Measurements from ENCODE around the gene NXNL1. TPM values are rescaled to one million over a fixed set of nuclear protein-coding genes. Genes with fewer than 3 reads are reported as not detected.

Gene NXNL1
- total RNA-seq, 1 donor from 2014 or later: not detected

DNA sequence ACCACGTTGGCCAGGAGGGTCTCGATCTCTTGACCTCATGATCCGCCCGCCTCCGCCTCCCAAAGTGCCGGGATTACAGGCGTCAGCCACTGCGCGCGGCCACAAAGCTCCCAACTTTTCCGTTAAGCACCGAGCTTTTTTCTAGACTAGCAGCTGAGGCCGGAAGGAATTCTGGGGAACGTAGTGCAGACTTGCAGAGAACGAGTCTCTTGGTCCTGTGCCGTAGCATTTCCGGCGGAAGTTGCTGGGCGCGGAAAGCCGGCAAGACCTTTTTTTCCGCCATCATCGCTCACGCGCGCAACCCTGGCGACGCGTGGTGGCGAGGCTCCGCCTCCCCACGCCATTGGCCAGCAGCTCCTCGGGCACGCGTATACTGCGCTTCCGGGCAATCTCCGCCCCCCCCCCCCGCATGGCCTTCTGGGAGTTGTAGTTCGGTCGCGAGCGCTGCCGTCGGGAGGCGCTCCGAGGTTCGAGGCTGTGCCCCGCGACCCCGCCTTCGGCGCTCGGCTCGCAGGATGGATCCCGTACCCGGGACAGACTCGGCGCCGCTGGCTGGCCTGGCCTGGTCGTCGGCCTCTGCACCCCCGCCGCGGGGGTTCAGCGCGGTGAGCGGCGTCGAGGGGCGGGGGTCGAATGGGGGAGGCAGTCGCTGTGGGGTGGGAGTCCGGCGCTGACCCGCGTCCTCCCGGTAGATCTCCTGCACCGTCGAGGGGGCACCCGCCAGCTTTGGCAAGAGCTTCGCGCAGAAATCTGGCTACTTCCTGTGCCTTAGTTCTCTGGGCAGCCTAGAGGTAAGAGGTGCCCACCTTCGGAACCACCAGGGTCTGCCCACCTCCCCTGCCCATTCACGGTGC, 40.9 kb downstream of the NXNL1 start, which contains the start of gene MVB12A:
TSS of gene MVB12A (plus strand) at position 427 of the 854 bp plus-strand sequence. CDS start at position 516, 89 bp downstream.
- peak; percentile 99 for DNase-seq (ENCODE audit: low read depth in 2 of 2)

- no peak for DNase-seq (ENCODE audit: low read depth in 2 of 2)
Observed at GRCh38 chr19:17419154-17419620, 41.5 kb downstream of the NXNL1 start.

DNA sequence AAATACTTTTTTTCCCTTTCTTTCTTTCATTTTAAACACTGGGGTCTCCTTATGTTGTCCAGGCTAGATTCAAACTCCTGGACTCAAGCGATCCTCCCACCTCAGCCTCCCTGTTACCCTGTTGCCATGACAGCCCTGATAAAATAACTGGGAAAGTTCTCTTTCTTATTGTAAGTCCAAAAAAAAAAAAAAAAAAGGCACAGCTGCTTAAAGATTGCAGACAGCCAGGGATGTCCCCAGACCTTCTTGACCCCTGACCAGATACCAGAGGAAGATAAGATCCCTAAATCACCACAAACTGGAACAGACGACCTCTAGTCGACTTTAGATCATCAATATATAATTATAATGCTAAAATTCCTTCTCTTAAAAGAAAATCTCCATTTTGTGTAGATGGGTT, 42.0 kb downstream of the NXNL1 start:
- no peak for DNase-seq (ENCODE audit: low read depth in 2 of 2)

DNA sequence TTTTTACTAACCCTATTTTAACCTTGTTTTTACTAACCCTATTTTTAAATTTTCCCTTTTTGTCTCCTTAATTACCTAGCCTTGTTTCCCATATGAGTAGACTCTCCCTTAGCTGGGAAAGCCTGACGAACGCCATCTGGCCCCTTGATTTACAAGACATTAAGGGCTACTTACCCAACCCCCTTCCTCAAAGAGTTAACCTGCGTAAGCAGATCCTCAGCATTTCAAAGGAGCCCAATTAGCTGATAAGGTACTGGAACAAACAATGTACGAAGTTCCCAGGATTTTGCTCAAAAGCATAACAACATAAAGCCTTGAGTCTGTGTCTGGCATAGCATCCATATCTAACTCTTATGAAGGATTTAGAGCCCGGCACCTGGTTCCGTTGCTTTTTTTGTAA, 45.6 kb downstream of the NXNL1 start:
- no peak for DNase-seq (ENCODE audit: low read depth in 2 of 2)

DNA sequence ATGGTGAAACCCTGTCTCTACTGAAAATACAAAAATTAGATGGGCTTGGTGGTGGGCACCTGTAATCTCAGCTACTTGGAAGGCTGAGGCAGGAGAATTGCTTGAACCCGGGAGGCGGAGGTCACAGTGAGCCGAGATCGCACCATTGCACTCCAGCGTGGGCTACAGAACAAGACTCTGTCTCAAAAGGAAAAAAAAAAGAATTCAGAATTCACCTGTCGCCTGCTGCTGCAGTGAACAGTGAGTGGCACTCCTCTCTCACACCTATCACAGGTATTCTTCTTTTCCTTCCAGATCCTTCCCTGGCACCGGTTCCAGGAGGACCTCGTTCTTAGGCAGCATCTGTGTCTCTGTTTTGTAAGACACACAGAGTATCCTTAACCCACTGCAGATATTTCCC, 46.6 kb downstream of the NXNL1 start:
- no peak for DNase-seq (ENCODE audit: low read depth in 2 of 2)

DNA sequence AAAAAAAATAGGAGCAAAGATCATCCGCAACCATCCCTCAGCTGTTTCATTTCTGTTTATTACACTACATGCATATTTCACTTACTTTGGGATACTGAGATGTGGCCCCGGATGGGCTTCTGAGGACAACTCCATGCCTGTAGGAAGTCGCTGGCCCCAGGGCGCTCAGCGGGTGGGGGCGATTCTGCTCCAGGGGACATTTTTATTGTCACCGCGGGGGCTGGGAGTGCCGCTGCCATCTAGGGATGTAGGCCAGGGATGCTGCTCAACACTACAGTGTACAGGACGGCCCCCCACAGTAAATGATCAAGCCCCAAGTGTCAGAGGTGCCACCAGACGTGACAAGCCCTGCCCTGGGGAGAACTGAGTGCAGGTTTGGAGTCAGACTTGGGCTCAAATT, 48.9 kb downstream of the NXNL1 start:
- DNase-seq (ENCODE audit: low read depth in 2 of 2): no peak

- DNase-seq (ENCODE audit: low read depth in 2 of 2): no peak
Observed at GRCh38 chr19:17409990-17410389, 50.7 kb downstream of the NXNL1 start.

- DNase-seq (ENCODE audit: low read depth in 2 of 2): no peak
Observed at GRCh38 chr19:17406887-17407196, 53.9 kb downstream of the NXNL1 start.

- DNase-seq (ENCODE audit: low read depth in 2 of 2): peak in 1 of 2 donors; percentile 41
Observed at GRCh38 chr19:17406046-17406886, 54.5 kb downstream of the NXNL1 start.

Other genes starting within 250 kb of the NXNL1 start
- 10.7 and 12.9 TPM in 2 replicates for gene USE1, start 245.6 kb downstream of the NXNL1 start, total RNA-seq
- 2.6 and 4.0 TPM in 2 replicates for gene OCEL1, start 234.7 kb downstream of the NXNL1 start, total RNA-seq
- 22.9 and 38.5 TPM in 2 replicates for gene NR2F6, start 215.0 kb downstream of the NXNL1 start, total RNA-seq
- 21.6 and 33.5 TPM in 2 replicates for gene USHBP1, start 196.2 kb downstream of the NXNL1 start, total RNA-seq
- 61.3 and 73.2 TPM in 2 replicates for gene BABAM1, start 193.5 kb downstream of the NXNL1 start, total RNA-seq
- 0.20 and 0.44 TPM in 2 replicates for gene ANKLE1, start 179.0 kb downstream of the NXNL1 start, total RNA-seq
- gene ABHD8, start 157.5 kb downstream of the NXNL1 start, total RNA-seq: 5.2 and 5.6 TPM in 2 replicates
- gene MRPL34, start 155.1 kb downstream of the NXNL1 start, total RNA-seq: 29.6 and 56.9 TPM in 2 replicates
- 16.6 and 20.0 TPM in 2 replicates for gene DDA1, start 151.4 kb downstream of the NXNL1 start, total RNA-seq
- 1.5 and 3.0 TPM in 2 replicates for gene ANO8, start 126.1 kb downstream of the NXNL1 start, total RNA-seq
- gene GTPBP3, start 123.4 kb downstream of the NXNL1 start, total RNA-seq: 5.0 and 6.3 TPM in 2 replicates
- 0.99 and 5.2 TPM in 2 replicates for gene PLVAP, start 83.6 kb downstream of the NXNL1 start, total RNA-seq
- gene CCDC194, start 66.7 kb downstream of the NXNL1 start, total RNA-seq: not detected in 2 replicates
- 3.6 and 10.5 TPM in 2 replicates for gene BST2, start 55.3 kb downstream of the NXNL1 start, total RNA-seq
- 32.3 and 33.9 TPM in 2 replicates for gene MVB12A, start 40.9 kb downstream of the NXNL1 start, total RNA-seq
- not detected in 2 replicates for gene TMEM221, start 12.3 kb downstream of the NXNL1 start, total RNA-seq
- 12.6 and 22.2 TPM in 2 replicates for gene SLC27A1, start 9.6 kb upstream of the NXNL1 start, total RNA-seq
- 46.4 and 67.5 TPM in 2 replicates for gene PGLS, start 50.7 kb upstream of the NXNL1 start, total RNA-seq
- gene COLGALT1, start 94.7 kb upstream of the NXNL1 start, total RNA-seq: 44.0 and 49.7 TPM in 2 replicates
- under 0.01 TPM in 2 replicates for gene UNC13A, start 227.4 kb upstream of the NXNL1 start, total RNA-seq